ENCODE measurements around the gene KIAA1755. TPM values are rescaled to one million over a fixed set of nuclear protein-coding genes. Genes with fewer than 3 reads are reported as not detected.

The KIAA1755 gene
- total and polyA plus RNA-seq, 7 donors = 1.2 to 39.1 (median 11.6) TPM; not detected in 1

DNA sequence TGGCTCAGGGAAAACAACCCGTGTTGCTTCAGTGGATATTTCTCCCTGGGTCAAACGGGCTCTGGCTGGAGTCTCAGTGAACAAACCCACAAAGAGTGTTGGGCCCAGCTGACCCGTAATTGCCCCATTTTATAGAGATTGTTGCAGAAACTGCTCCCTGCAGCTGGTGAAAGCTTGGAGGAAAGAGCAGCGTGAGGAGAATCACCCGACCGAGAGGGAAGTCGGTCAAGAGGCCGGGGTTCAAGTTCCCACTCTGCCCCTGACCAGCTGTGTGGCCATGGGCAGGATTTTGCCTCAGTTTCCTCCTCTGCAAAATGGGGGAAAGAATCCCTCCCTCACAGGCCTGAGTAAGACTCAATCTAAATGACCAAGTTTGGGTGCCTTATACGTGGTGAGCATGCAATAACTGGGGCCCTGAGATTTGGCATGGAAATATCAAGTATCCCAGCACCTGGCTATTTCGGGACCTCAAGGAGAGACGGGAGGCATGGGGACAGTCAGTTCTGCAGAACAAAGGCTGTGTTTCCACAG, 93.8 kb downstream of the KIAA1755 start:
- H3K36me3 ChIP-seq = no peaks in the 10 kb centered on the region
- H3K9me3 ChIP-seq = no peaks in the 10 kb centered on the region
- no peak for TF ChIP-seq POLR2A (IDR thresholded peaks at IDR 0.05)
- TF ChIP-seq EP300 (IDR thresholded peaks at IDR 0.05) = no peak
- no peak for TF ChIP-seq CTCF (IDR thresholded peaks at IDR 0.05)
- no peak for TF ChIP-seq POLR2AphosphoS5 (IDR thresholded peaks at IDR 0.05)
- H3K27me3 ChIP-seq = no peaks in the 10 kb centered on the region
- H3K27ac ChIP-seq = peak overlapping the region in 2 of 4 donors; percentile 22 to 61
- 78 to 83% methylated on average over 11 of the region's 11 CpGs for whole genome bisulfite sequencing, 2 donors
- peaks cover 0 to 57% (median 32%) of the 10 kb centered on the region in 4 donors for H3K4me1 ChIP-seq
- intact Hi-C loops (cut with DNase I) = loop anchor here (5.0 kb wide), 1 partner anchor 56 kb away; no protein-coding TSS in a partner anchor
- DNase-seq = peak; percentile 32
- no peak overlapping the region for H3K4me3 ChIP-seq

- DNase-seq = peak; percentile 20
- intact Hi-C loops (cut with DNase I) = loop anchor here (1.0 to 5.0 kb wide), 3 partner anchors 56 to 109 kb away; no protein-coding TSS in a partner anchor
- H3K27ac ChIP-seq = peak overlapping the region in 2 of 4 donors; percentile 79 to 86
These were observed 94.4 kb downstream of the KIAA1755 start for GRCh38 chr20:38165966-38166702.

GRCh38 chr20:38165089-38165965, 95.2 kb downstream of the KIAA1755 start, which contains the start of gene TGM2:
TSS of gene TGM2 (minus strand) at chr20:38165270. CDS start at chr20:38165198, 72 bp downstream.
- H3K4me1 ChIP-seq = peaks cover 0 to 61% (median 32%) of the 10 kb centered on the region in 4 donors

More at GRCh38 chr20:38165966-38166702, 94.4 kb downstream of the KIAA1755 start:
- Histone ChIP-seq H3K4me1 (peaks cover 0 to 61% (median 32%) of the 10 kb centered on the region in 4 donors), H3K9me3 (no peaks in the 10 kb centered on the region), H3K4me3 (no peak overlapping the region), H3K36me3 (peaks cover 0 to 2% (median 0%) of the 10 kb centered on the region in 4 donors), H3K27me3 (no peaks in the 10 kb centered on the region)
- TF ChIP-seq EP300 (IDR thresholded peaks at IDR 0.05) (no peak), POLR2AphosphoS5 (IDR thresholded peaks at IDR 0.05) (no peak), POLR2A (IDR thresholded peaks at IDR 0.05) (no peak), CTCF (IDR thresholded peaks at IDR 0.05) (no peak)
- 79 to 81% methylated on average over 11 of the region's 11 CpGs for WGBS, 2 donors

More at GRCh38 chr20:38165089-38165965, 95.2 kb downstream of the KIAA1755 start, which contains the start of gene TGM2:
- H3K9me3 ChIP-seq = no peaks in the 10 kb centered on the region
- peak; percentile 89 for DNase-seq
- H3K36me3 ChIP-seq = peaks cover 0 to 8% (median 4%) of the 10 kb centered on the region in 4 donors
- H3K27me3 ChIP-seq = no peaks in the 10 kb centered on the region
- peak; percentile 80 to 93 (median 84) for TF ChIP-seq CTCF (IDR thresholded peaks at IDR 0.05)
- peak in 2 of 4 donors; percentile 45 to 54 for TF ChIP-seq POLR2AphosphoS5 (IDR thresholded peaks at IDR 0.05)
- TF ChIP-seq EP300 (IDR thresholded peaks at IDR 0.05) = no peak
- no peak for TF ChIP-seq POLR2A (IDR thresholded peaks at IDR 0.05)
- H3K27ac ChIP-seq = peak within 1 kb of the TSS; percentile 67 to 86 (median 74)
- intact Hi-C loops (cut with DNase I) = loop anchor here (1.0 to 5.0 kb wide), 3 partner anchors 57 to 108 kb away; no protein-coding TSS in a partner anchor
- 6 to 14% methylated on average over 46 of the region's 46 CpGs for WGBS, 2 donors
- peak within 1 kb of the TSS; percentile 48 to 62 (median 50) for H3K4me3 ChIP-seq
